Measurements from ENCODE around the gene MSRB3. TPM values are rescaled to one million over a fixed set of nuclear protein-coding genes. Genes with fewer than 3 reads are reported as not detected.

MSRB3 gene
- total and polyA plus RNA-seq, 2 experiments from 2014 or later, result 16.9 to 19.2 TPM

- H3K9me3 ChIP-seq (ENCODE audit: low read depth), result no peaks in the 10 kb centered on the region
- DNase-seq (ENCODE audit: low spot score), result peak; percentile 25
- no peaks in the 10 kb centered on the region for H3K79me2 ChIP-seq
- H3K27me3 ChIP-seq, result no peaks in the 10 kb centered on the region
- peak overlapping the region; percentile 21 for H3K4me2 ChIP-seq
- peaks cover 35% of the 10 kb centered on the region for H3K4me1 ChIP-seq (ENCODE audit: insufficient read depth)
- peak overlapping the region; percentile 52 for H3K27ac ChIP-seq
- no peaks in the 10 kb centered on the region for H3K9me2 ChIP-seq (replicated peaks; ENCODE audit: insufficient read depth)
- 42% methylated on average over 3 of the region's 3 CpGs for WGBS (ENCODE audit: low lambda C conversion rate, missing lambda C conversion rate)
- H4K20me1 ChIP-seq (ENCODE audit: insufficient read depth, poor library complexity, severe bottlenecking), result no peaks in the 10 kb centered on the region
- no peak overlapping the region for H2AFZ ChIP-seq
- no peaks in the 10 kb centered on the region for H3K36me3 ChIP-seq (replicated peaks; ENCODE audit: insufficient read depth, low read depth)
- TF ChIP-seq EZH2phosphoT487 (IDR thresholded peaks at IDR 0.05; ENCODE audit: low read depth, severe bottlenecking, unreplicated experiment), result no peak
- no peak for TF ChIP-seq CTCF (IDR thresholded peaks at IDR 0.05; ENCODE audit: poor library complexity)
- no peak for TF ChIP-seq EZH2 (IDR thresholded peaks at IDR 0.05; ENCODE audit: borderline replicate concordance)
- no peak overlapping the region for H3K4me3 ChIP-seq
These were observed 51.8 kb downstream of the MSRB3 start for GRCh38 chr12:65330331-65330730.

GRCh38 chr12:65331456-65331855 lies 53.0 kb downstream of the MSRB3 start:
- H3K27me3 ChIP-seq, result no peaks in the 10 kb centered on the region
- no peak for TF ChIP-seq EZH2 (IDR thresholded peaks at IDR 0.05; ENCODE audit: borderline replicate concordance)
- TF ChIP-seq CTCF (IDR thresholded peaks at IDR 0.05; ENCODE audit: poor library complexity), result no peak
- TF ChIP-seq EZH2phosphoT487 (IDR thresholded peaks at IDR 0.05; ENCODE audit: low read depth, severe bottlenecking, unreplicated experiment), result no peak
- H3K4me3 ChIP-seq, result no peak overlapping the region
- no peaks in the 10 kb centered on the region for H4K20me1 ChIP-seq (ENCODE audit: insufficient read depth, poor library complexity, severe bottlenecking)
- no peak overlapping the region for H3K27ac ChIP-seq
- H2AFZ ChIP-seq, result no peak overlapping the region
- no peaks in the 10 kb centered on the region for H3K36me3 ChIP-seq (replicated peaks; ENCODE audit: insufficient read depth, low read depth)
- DNase-seq (ENCODE audit: low spot score), result no peak
- no peaks in the 10 kb centered on the region for H3K9me2 ChIP-seq (replicated peaks; ENCODE audit: insufficient read depth)
- H3K9me3 ChIP-seq (ENCODE audit: low read depth), result no peaks in the 10 kb centered on the region
- H3K4me2 ChIP-seq, result no peak overlapping the region
- peaks cover 42% of the 10 kb centered on the region for H3K4me1 ChIP-seq (ENCODE audit: insufficient read depth)
- H3K79me2 ChIP-seq, result no peaks in the 10 kb centered on the region
- 97% methylated on average over 8 of the region's 8 CpGs for WGBS (ENCODE audit: low lambda C conversion rate, missing lambda C conversion rate)

GRCh38 chr12:65333649-65334048 lies 55.2 kb downstream of the MSRB3 start:
- Histone ChIP-seq H3K9me3 (ENCODE audit: low read depth) (no peaks in the 10 kb centered on the region), H3K4me1 (ENCODE audit: insufficient read depth) (peaks cover 25% of the 10 kb centered on the region), H3K36me3 (replicated peaks; ENCODE audit: insufficient read depth, low read depth) (no peaks in the 10 kb centered on the region), H3K4me2 (no peak overlapping the region), H4K20me1 (ENCODE audit: insufficient read depth, poor library complexity, severe bottlenecking) (no peaks in the 10 kb centered on the region), H3K9me2 (replicated peaks; ENCODE audit: insufficient read depth) (no peaks in the 10 kb centered on the region), H3K27ac (no peak overlapping the region), H3K79me2 (no peaks in the 10 kb centered on the region), H3K27me3 (no peaks in the 10 kb centered on the region), H2AFZ (no peak overlapping the region), H3K4me3 (no peak overlapping the region)
- WGBS (ENCODE audit: low lambda C conversion rate, missing lambda C conversion rate), result 96% methylated on average over 5 of the region's 5 CpGs
- DNase-seq (ENCODE audit: low spot score), result no peak
- TF ChIP-seq EZH2phosphoT487 (IDR thresholded peaks at IDR 0.05; ENCODE audit: low read depth, severe bottlenecking, unreplicated experiment) (no peak), EZH2 (IDR thresholded peaks at IDR 0.05; ENCODE audit: borderline replicate concordance) (no peak), CTCF (IDR thresholded peaks at IDR 0.05; ENCODE audit: poor library complexity) (no peak)

- TF ChIP-seq EZH2 (IDR thresholded peaks at IDR 0.05; ENCODE audit: borderline replicate concordance), result no peak
- TF ChIP-seq EZH2phosphoT487 (IDR thresholded peaks at IDR 0.05; ENCODE audit: low read depth, severe bottlenecking, unreplicated experiment), result no peak
- no peak for TF ChIP-seq CTCF (IDR thresholded peaks at IDR 0.05; ENCODE audit: poor library complexity)
- Histone ChIP-seq H3K27ac (peak overlapping the region; percentile 81), H3K4me2 (peak overlapping the region; percentile 65)
These were observed 56.0 kb downstream of the MSRB3 start for GRCh38 chr12:65334521-65334920.

More at GRCh38 chr12:65334521-65334920, 56.0 kb downstream of the MSRB3 start:
- Histone ChIP-seq H2AFZ (no peak overlapping the region), H3K79me2 (no peaks in the 10 kb centered on the region), H3K4me1 (ENCODE audit: insufficient read depth) (peaks cover 22% of the 10 kb centered on the region), H3K9me3 (ENCODE audit: low read depth) (no peaks in the 10 kb centered on the region), H3K4me3 (no peak overlapping the region), H3K9me2 (replicated peaks; ENCODE audit: insufficient read depth) (no peaks in the 10 kb centered on the region), H3K27me3 (no peaks in the 10 kb centered on the region), H3K36me3 (replicated peaks; ENCODE audit: insufficient read depth, low read depth) (no peaks in the 10 kb centered on the region), H4K20me1 (ENCODE audit: insufficient read depth, poor library complexity, severe bottlenecking) (no peaks in the 10 kb centered on the region)
- no peak for DNase-seq (ENCODE audit: low spot score)

All from hepatocyte (in vitro differentiated cells).